Smooth muscle cell (in vitro differentiated cells): ENCODE measurements around the gene PPM1J. TPM values are rescaled to one million over a fixed set of nuclear protein-coding genes. Genes with fewer than 3 reads are reported as not detected.

ENCODE experiments used
- DNase-seq: peaks from one replicate; lab custom pipeline; 2025; ENCODE audit not compliant: unreplicated experiment; lab: John Stamatoyannopoulos, UW
- H2AFZ ChIP-seq: fragments of 200-600 bp; sonication (generic); 2 replicates; pipeline ENCODE4 v1.6.0; 2016; ENCODE audit warnings: antibody characterized with exemption, low read depth, mild to moderate bottlenecking
- H3F3A ChIP-seq: fragments of 200-600 bp; sonication (generic); 2 replicates; pipeline ENCODE4 v1.6.0; 2017; ENCODE audit warnings: antibody characterized with exemption, low read depth
- H3K27ac ChIP-seq: fragments of 200-600 bp; sonication (generic); 2 replicates; pipeline ENCODE4 v1.5.1; 2016; ENCODE audit warnings: low read depth, mild to moderate bottlenecking
- H3K27me3 ChIP-seq: fragments of 200-600 bp; sonication (generic); 2 replicates; pipeline ENCODE4 v1.6.1; 2016; ENCODE audit warnings: low read depth, mild to moderate bottlenecking
- H3K36me3 ChIP-seq: fragments of 200-600 bp; sonication (generic); 2 replicates; pipeline ENCODE4 v1.5.1; 2016; ENCODE audit warnings: low read depth
- H3K4me1 ChIP-seq: fragments of 200-600 bp; sonication (generic); 2 replicates; pipeline ENCODE4 v1.5.1; 2016; ENCODE audit warnings: low read depth
- H3K4me2 ChIP-seq: fragments of 200-600 bp; sonication (generic); 2 replicates; pipeline ENCODE4 v1.6.0; 2016; ENCODE audit warnings: mild to moderate bottlenecking
- H3K4me3 ChIP-seq: fragments of 200-600 bp; sonication (generic); 2 replicates; pipeline ENCODE4 v1.5.1; 2016; ENCODE audit warnings: mild to moderate bottlenecking
- H3K79me2 ChIP-seq: fragments of 200-600 bp; sonication (generic); 2 replicates; pipeline ENCODE4 v1.6.0; 2016; ENCODE audit warnings: low read depth, mild to moderate bottlenecking
- H3K9ac ChIP-seq: fragments of 200-600 bp; sonication (generic); 2 replicates; pipeline ENCODE4 v1.6.0; 2016; ENCODE audit warnings: low read depth
- H3K9me3 ChIP-seq: fragments of 200-600 bp; sonication (generic); replicated peaks from 2 replicates; pipeline ENCODE4 v1.5.1; 2016; ENCODE audit warnings: low read depth
- H4K20me1 ChIP-seq: fragments of 200-600 bp; sonication (generic); 2 replicates; pipeline ENCODE4 v1.6.0; 2016; ENCODE audit warnings: low read depth
- WGBS: methylation state at CpG from one replicate; pipeline ENCODE4 v1.1.7; 2016; ENCODE audit warnings: low lambda C conversion rate; 5-methylcytosine and 5-hydroxymethylcytosine counted together
- polyA plus RNA-seq: library from polyadenylated mRNA; unstranded; fragments of >200 nt; fragmentation: Nextera tagmentation; extraction: Ambion mirVana; gene quantifications from 2 replicates; pipeline ENCODE4 v1.2.1, GENCODE V29; 2016
- total RNA-seq: library from RNA; depleted of rRNA; stranded (reverse); fragments of >200 nt; gene quantifications from 2 replicates; pipeline ENCODE4 v1.2.3, GENCODE V29; 2014
- TF ChIP-seq, protein P1 (sequence below): fragments of 200-600 bp; sonication (generic); IDR thresholded peaks from 2 replicates; pipeline ENCODE4 v1.5.1; 2017; ENCODE audit warnings: borderline replicate concordance, mild to moderate bottlenecking, antibody characterized with exemption; ENCODE audit not compliant: insufficient read depth, poor library complexity, severe bottlenecking

PPM1J gene
- total and polyA plus RNA-seq, 2 experiments from 2014 or later, result 1.2 to 5.2 TPM

DNA sequence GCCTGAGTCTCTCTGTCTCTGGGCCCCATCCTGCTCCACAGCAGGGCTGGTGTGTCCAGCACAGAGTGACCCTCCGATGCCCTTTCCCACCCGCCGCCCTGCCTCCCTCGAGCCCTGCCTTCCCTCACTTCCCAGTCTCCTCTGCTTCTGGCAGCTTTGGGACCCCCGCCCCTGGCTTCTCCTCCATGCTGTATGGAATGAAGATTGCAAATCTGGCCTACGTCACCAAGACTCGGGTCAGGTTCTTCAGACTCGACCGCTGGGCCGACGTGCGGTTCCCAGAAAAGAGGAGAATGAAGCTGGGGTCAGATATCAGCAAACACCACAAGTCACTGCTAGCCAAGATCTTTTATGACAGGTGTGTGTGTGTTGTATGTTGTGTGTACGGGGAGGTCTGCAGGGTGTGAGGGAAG is 26.3 kb downstream of the PPM1J start:
- H3K27ac ChIP-seq, result no peak overlapping the region
- H3K9me3 ChIP-seq, result no peaks in the 10 kb centered on the region
- H3K36me3 ChIP-seq, result peaks cover 4% of the 10 kb centered on the region
- DNase-seq, result no peak
- H3K4me1 ChIP-seq, result no peaks in the 10 kb centered on the region
- H3F3A ChIP-seq, result no peaks in the 10 kb centered on the region
- TF ChIP-seq, protein P1, sequence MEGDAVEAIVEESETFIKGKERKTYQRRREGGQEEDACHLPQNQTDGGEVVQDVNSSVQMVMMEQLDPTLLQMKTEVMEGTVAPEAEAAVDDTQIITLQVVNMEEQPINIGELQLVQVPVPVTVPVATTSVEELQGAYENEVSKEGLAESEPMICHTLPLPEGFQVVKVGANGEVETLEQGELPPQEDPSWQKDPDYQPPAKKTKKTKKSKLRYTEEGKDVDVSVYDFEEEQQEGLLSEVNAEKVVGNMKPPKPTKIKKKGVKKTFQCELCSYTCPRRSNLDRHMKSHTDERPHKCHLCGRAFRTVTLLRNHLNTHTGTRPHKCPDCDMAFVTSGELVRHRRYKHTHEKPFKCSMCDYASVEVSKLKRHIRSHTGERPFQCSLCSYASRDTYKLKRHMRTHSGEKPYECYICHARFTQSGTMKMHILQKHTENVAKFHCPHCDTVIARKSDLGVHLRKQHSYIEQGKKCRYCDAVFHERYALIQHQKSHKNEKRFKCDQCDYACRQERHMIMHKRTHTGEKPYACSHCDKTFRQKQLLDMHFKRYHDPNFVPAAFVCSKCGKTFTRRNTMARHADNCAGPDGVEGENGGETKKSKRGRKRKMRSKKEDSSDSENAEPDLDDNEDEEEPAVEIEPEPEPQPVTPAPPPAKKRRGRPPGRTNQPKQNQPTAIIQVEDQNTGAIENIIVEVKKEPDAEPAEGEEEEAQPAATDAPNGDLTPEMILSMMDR, result no peak
- H3K79me2 ChIP-seq, result peaks cover 14% of the 10 kb centered on the region
- no peak overlapping the region for H2AFZ ChIP-seq
- no peak overlapping the region for H3K4me3 ChIP-seq
- H3K4me2 ChIP-seq, result no peak overlapping the region
- H3K9ac ChIP-seq, result no peak overlapping the region
- WGBS, result 92% methylated on average over 13 of the region's 13 CpGs
- no peaks in the 10 kb centered on the region for H3K27me3 ChIP-seq
- H4K20me1 ChIP-seq, result peaks cover 31% of the 10 kb centered on the region

DNA sequence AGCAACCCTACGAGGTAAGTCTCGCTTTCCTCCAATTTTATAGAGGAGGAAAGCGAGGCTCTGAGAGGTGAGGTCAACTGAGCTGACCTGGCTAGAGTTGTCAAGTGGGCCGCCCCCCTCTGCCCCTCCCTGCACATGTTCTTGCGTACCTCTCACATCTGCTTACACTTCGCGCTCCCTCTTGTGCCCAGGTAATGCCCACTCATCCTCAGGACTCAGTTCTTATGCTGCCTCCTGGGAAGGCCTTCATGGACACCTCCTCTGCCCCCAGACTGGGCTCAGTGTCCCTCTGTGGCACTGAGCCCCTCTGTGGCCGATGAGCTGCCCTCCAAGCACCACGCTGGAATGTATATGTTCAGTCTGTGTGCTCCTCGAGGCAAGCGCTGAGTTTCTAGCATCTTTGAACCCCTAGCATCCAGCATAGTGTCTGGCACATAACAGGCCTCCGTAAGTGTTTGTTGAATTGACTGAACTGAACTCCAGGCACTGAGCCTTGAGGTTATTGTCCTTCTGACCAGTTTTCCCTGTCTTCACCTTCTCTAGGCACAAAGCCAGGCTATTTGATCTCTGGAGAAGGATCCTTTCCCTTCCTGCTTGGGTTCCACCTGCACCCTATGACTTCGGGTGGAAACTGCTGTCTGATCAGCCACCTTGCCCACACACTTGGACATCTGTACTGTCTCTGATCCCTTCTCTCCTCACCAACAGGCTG is 27.2 kb downstream of the PPM1J start:
- Histone ChIP-seq H3K79me2 (peaks cover 17% of the 10 kb centered on the region), H2AFZ (no peak overlapping the region), H3K27ac (no peak overlapping the region), H3K4me3 (no peak overlapping the region), H3K9me3 (no peaks in the 10 kb centered on the region), H3K4me2 (no peak overlapping the region), H3K36me3 (peaks cover 4% of the 10 kb centered on the region), H4K20me1 (peaks cover 37% of the 10 kb centered on the region), H3K9ac (no peak overlapping the region), H3K27me3 (no peaks in the 10 kb centered on the region), H3F3A (no peaks in the 10 kb centered on the region), H3K4me1 (no peaks in the 10 kb centered on the region)
- TF ChIP-seq, protein P1, result no peak
- DNase-seq, result no peak
- WGBS, result 94% methylated on average over 13 of the region's 13 CpGs

GRCh38 chr1:112687361-112687760 is 27.8 kb downstream of the PPM1J start:
- TF ChIP-seq, protein P1, result no peak
- H3K4me2 ChIP-seq, result no peak overlapping the region
- H3K4me3 ChIP-seq, result no peak overlapping the region
- H4K20me1 ChIP-seq, result peaks cover 37% of the 10 kb centered on the region
- H3K4me1 ChIP-seq, result no peaks in the 10 kb centered on the region
- H3K79me2 ChIP-seq, result peaks cover 17% of the 10 kb centered on the region
- H3F3A ChIP-seq, result no peaks in the 10 kb centered on the region
- WGBS, result 81% methylated on average over 4 of the region's 4 CpGs
- H3K27ac ChIP-seq, result no peak overlapping the region
- H3K36me3 ChIP-seq, result peaks cover 4% of the 10 kb centered on the region
- H3K9me3 ChIP-seq, result no peaks in the 10 kb centered on the region
- no peak for DNase-seq
- no peak overlapping the region for H3K9ac ChIP-seq
- H2AFZ ChIP-seq, result no peak overlapping the region
- no peaks in the 10 kb centered on the region for H3K27me3 ChIP-seq

DNA sequence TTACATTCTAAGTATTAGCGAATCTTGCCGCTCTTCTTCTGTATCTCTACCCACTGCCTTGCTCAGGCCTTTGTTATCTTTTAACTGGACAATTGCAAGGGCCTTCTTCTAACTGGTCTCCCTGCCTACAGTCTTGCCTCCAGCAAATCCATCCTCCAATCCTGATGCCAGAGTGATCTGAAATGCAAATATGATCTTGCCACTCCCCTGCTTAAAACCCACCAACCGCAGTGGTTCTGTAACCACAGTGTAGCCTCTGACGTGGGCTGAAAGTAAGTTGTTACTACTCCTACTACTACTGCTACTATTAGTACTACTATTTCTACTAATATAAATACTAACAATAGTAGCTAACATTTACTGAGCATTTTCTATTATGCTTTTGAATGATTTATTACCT is 28.3 kb downstream of the PPM1J start:
- H3K9ac ChIP-seq, result no peak overlapping the region
- WGBS, result 86% methylated on average over 4 of the region's 4 CpGs
- no peaks in the 10 kb centered on the region for H3K27me3 ChIP-seq
- no peaks in the 10 kb centered on the region for H3K4me1 ChIP-seq
- TF ChIP-seq, protein P1, result no peak
- H3F3A ChIP-seq, result no peaks in the 10 kb centered on the region
- H3K9me3 ChIP-seq, result no peaks in the 10 kb centered on the region
- peaks cover 17% of the 10 kb centered on the region for H3K79me2 ChIP-seq
- peaks cover 37% of the 10 kb centered on the region for H4K20me1 ChIP-seq
- H3K4me3 ChIP-seq, result no peak overlapping the region
- H3K4me2 ChIP-seq, result no peak overlapping the region
- H3K27ac ChIP-seq, result no peak overlapping the region
- H2AFZ ChIP-seq, result no peak overlapping the region
- H3K36me3 ChIP-seq, result peaks cover 4% of the 10 kb centered on the region
- no peak for DNase-seq
